NCI-H2107 (cell line): Measurements from ENCODE around the gene ST8SIA5.

Source experiments
- DNase-seq: peaks from one replicate; lab custom pipeline; 2025; lab: John Stamatoyannopoulos, UW

Gene ST8SIA5

GRCh38 chr18:46711444-46711863, 45.4 kb downstream of the ST8SIA5 start:
- no peak for DNase-seq

GRCh38 chr18:46706968-46707367, 49.9 kb downstream of the ST8SIA5 start:
- no peak for DNase-seq

GRCh38 chr18:46705521-46705920, 51.3 kb downstream of the ST8SIA5 start:
- DNase-seq = no peak

- DNase-seq = no peak
Observed at GRCh38 chr18:46704816-46705215, 52.0 kb downstream of the ST8SIA5 start.

GRCh38 chr18:46704189-46704588, 52.7 kb downstream of the ST8SIA5 start:
- no peak for DNase-seq

- DNase-seq = no peak
Observed at GRCh38 chr18:46702471-46702870, 54.4 kb downstream of the ST8SIA5 start.

- DNase-seq = no peak
Observed at GRCh38 chr18:46700066-46700824, 56.6 kb downstream of the ST8SIA5 start.

- DNase-seq = no peak
Observed at GRCh38 chr18:46696702-46697101, 60.2 kb downstream of the ST8SIA5 start.

GRCh38 chr18:46696268-46696667, 60.6 kb downstream of the ST8SIA5 start:
- no peak for DNase-seq

- DNase-seq = no peak
Observed at GRCh38 chr18:46693996-46694395, 62.9 kb downstream of the ST8SIA5 start.

GRCh38 chr18:46688853-46689525, 67.9 kb downstream of the ST8SIA5 start:
- no peak for DNase-seq

GRCh38 chr18:46686186-46686585, 70.7 kb downstream of the ST8SIA5 start:
- DNase-seq = no peak

- no peak for DNase-seq
Observed at GRCh38 chr18:46683252-46683651, 73.6 kb downstream of the ST8SIA5 start.

GRCh38 chr18:46680784-46681695, 75.8 kb downstream of the ST8SIA5 start:
- no peak for DNase-seq

- DNase-seq = no peak
Observed at GRCh38 chr18:46679846-46680598, 76.8 kb downstream of the ST8SIA5 start.

GRCh38 chr18:46678785-46679399, 78.0 kb downstream of the ST8SIA5 start:
- no peak for DNase-seq

GRCh38 chr18:46678041-46678440, 78.8 kb downstream of the ST8SIA5 start:
- no peak for DNase-seq

GRCh38 chr18:46677611-46678010, 79.2 kb downstream of the ST8SIA5 start:
- DNase-seq = no peak

GRCh38 chr18:46676182-46676835, 80.5 kb downstream of the ST8SIA5 start:
- DNase-seq = peak; percentile 48

GRCh38 chr18:46675112-46675511, 81.7 kb downstream of the ST8SIA5 start:
- no peak for DNase-seq
